ENCODE measurements around the gene SLC6A8. TPM values are rescaled to one million over a fixed set of nuclear protein-coding genes. Genes with fewer than 3 reads are reported as not detected.
A peak's percentile ranks its signal among the peaks of the same experiment; 100 is the strongest.
"Not testable (repeated sequence)": the region's sequence is repeated elsewhere in the genome, so short reads cannot be mapped to it uniquely, and the experiment has no call there.

The SLC6A8 gene
- total RNA-seq, 4 donors from 2014 or later, result 13.5 to 32.4 (median 26.3) TPM

DNA sequence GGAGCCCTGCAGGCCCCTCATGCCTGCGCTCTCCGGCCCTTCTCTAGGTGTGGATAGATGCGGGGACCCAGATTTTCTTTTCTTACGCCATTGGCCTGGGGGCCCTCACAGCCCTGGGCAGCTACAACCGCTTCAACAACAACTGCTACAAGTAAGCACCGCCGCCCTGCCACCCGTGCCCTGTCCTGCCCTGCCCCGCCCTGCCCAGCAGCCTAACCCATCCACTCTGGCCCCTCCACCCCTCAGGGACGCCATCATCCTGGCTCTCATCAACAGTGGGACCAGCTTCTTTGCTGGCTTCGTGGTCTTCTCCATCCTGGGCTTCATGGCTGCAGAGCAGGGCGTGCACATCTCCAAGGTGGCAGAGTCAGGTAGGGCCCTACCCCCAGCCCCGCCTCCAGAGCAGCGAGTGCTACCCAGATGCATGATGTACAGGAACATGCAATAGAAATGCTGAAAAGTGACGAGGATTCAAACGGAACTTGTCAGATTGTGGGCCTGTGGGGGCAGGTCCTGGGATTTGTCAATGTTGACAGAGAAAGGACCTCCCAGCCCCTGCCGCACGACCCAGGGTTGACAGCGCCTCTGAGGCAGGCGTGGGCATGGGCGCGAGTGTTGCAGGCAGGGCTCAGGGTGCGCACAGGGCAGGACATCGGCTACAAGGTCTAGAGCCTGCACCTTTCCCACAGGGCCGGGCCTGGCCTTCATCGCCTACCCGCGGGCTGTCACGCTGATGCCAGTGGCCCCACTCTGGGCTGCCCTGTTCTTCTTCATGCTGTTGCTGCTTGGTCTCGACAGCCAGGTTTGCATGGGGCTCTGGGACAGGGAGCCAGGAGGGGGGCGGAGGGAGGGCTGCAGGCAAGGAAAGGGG lies 5.7 kb downstream of the SLC6A8 start:
- DNase-seq (ENCODE audit: low spot score) (no peak), ATAC-seq (ENCODE audit: low FRiP score) (no peak)
- TF ChIP-seq CTCF (IDR thresholded peaks at IDR 0.05), result no peak

DNA sequence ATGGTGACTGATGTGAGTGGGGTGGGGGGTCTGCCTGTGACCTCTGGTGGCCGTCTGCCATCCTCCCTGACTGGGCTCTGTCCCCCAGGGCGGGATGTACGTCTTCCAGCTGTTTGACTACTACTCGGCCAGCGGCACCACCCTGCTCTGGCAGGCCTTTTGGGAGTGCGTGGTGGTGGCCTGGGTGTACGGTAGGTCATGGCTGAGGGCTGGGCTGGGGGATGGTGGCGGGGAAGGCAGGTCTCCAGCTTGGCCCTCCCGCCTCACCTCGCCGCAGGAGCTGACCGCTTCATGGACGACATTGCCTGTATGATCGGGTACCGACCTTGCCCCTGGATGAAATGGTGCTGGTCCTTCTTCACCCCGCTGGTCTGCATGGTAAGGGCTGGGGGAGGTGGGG lies 6.5 kb downstream of the SLC6A8 start:
- not testable (repeated sequence) for ATAC-seq (ENCODE audit: low FRiP score); DNase-seq (ENCODE audit: low spot score)

DNA sequence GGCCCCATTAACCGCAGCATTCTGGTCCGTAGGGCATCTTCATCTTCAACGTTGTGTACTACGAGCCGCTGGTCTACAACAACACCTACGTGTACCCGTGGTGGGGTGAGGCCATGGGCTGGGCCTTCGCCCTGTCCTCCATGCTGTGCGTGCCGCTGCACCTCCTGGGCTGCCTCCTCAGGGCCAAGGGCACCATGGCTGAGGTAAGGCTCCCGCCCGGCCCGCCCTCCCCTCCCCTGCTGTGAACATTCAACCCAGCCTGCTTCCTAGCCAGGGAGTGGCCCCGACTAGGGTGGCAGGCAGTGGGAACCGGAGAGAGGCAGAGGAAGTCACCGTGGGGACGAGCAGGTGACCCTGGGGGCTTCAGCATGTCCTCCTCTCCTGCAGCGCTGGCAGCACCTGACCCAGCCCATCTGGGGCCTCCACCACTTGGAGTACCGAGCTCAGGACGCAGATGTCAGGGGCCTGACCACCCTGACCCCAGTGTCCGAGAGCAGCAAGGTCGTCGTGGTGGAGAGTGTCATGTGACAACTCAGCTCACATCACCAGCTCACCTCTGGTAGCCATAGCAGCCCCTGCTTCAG lies 7.1 kb downstream of the SLC6A8 start:
- TF ChIP-seq CTCF (IDR thresholded peaks at IDR 0.05), result no peak
- ATAC-seq (ENCODE audit: low FRiP score) (no peak), DNase-seq (ENCODE audit: low spot score) (no peak)

- ATAC-seq (ENCODE audit: low FRiP score), result no peak
- no peak for TF ChIP-seq CTCF (IDR thresholded peaks at IDR 0.05)
- no peak for DNase-seq (ENCODE audit: low spot score)
These were observed 8.4 kb downstream of the SLC6A8 start for GRCh38 chrX:153696100-153696499.

DNA sequence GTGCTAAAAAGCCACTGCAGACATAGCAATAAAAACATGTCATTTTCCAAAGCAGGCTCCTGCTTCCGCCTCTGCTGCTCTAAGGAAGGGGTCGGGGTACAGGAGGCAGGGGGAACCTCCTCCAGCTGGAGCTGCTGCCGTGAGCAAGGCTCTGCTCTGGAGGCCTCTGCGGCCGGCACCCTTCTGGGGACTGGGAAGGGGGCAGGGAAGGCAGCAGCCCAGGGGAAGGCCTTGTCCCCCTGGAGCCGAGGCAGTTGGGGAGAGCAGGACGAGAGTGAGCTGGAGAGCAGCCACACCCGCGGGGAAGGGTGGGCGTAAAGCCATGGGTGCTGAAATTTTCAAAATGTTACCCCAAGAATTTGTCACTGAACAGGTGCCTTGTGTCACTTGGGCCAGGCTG lies 8.8 kb downstream of the SLC6A8 start:
- DNase-seq (ENCODE audit: low spot score); ATAC-seq (ENCODE audit: low FRiP score): not testable (repeated sequence)

GRCh38 chrX:153696986-153697722 lies 9.4 kb downstream of the SLC6A8 start:
- not testable (repeated sequence) for ATAC-seq (ENCODE audit: low FRiP score); DNase-seq (ENCODE audit: low spot score)

DNA sequence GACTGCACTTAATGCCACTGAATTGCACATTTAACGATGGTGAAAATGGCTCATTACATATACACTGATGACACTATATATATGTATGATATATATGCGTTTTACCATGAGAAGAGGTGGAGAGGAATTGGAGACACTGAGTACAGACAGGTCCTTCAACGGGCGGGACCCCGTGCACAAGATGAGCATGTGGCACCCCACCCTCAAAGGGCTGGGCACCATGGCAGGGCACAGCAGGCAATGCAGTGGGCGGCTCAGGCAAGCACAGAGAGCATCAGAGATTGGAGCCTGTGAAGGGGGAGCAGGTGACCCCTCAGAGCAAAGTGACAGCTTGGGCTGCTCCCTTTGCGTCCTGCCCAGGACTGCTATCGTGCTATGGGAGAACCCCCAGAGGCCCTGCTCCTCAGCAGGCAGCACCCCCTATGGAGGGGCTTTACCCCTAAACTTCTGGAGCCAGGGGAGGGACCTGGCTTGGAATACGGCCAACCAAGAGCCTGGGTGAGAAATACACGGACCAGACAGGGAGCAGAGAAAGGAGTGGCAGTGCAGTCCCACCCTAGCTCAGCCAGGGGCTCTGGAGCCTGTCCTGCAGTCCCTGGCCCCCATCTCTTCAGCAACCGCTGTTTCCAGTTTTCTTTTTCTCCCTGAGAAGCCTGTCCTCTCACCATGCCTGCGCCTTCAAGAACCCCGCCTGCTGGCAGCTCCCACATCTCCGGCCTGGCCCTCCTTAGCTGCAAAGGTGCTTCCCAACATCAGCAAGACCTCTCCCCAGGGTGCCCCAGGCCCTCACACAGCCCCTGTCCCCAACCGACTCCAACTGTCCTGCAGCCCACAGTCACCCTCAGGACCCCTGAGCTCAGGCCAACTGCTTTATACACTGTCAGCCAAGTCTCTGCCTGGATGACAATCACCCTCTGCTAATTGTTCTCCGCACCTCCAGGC lies 10.5 kb downstream of the SLC6A8 start:
- ATAC-seq (ENCODE audit: low FRiP score) (no peak), DNase-seq (ENCODE audit: low spot score) (no peak)
- TF ChIP-seq CTCF (IDR thresholded peaks at IDR 0.05), result no peak

- ATAC-seq (ENCODE audit: low FRiP score), result peak; percentile 4
- DNase-seq (ENCODE audit: low spot score), result not testable (repeated sequence)
These were observed 11.6 kb downstream of the SLC6A8 start for GRCh38 chrX:153699210-153699783.

- not testable (repeated sequence) for DNase-seq (ENCODE audit: low spot score)
- peak; percentile 3 for ATAC-seq (ENCODE audit: low FRiP score)
These were observed 12.2 kb downstream of the SLC6A8 start for GRCh38 chrX:153699784-153700371.
